K562 (cell line): ENCODE measurements around the gene DIP2B. TPM values are rescaled to one million over a fixed set of nuclear protein-coding genes. Genes with fewer than 3 reads are reported as not detected.
A peak's percentile ranks its signal among the peaks of the same experiment; 100 is the strongest.

Experiments used
- ATAC-seq: fragments of 200-7000 bp; cut with Tn5 transposase; 3 replicates; pipeline ENCODE4 v1.9.1; 2020; ENCODE audit warnings: moderate library complexity
- BruUV-seq: library from RNA; stranded (reverse); fragments of 400-500 nt; replicated peaks from 2 replicates; lab custom pipeline; 2021; lab: Mats Ljungman, UMichigan
- CTCF ChIA-PET: fragments of 300-600 bp; formaldehyde crosslinking; extraction: SDS; loops from one replicate; lab custom pipeline; 2021; ENCODE audit warnings: low intra/inter-chr PET ratio; lab: Yijun Ruan, JAX
- POLR2A ChIA-PET: fragments of 300-600, 350-650 bp; sonication (Branson Sonifier 250); formaldehyde crosslinking; extraction: SDS; loops from one replicate; lab custom pipeline; 2021; ENCODE audit warnings: antibody characterized with exemption, inconsistent platforms; lab: Yijun Ruan, JAX
- DNase-seq, 4 experiments: peaks; one replicate each; pipeline versions ENCODE4 v3.0.0 to v3.0.0-alpha.2; 2011 to 2018; ENCODE audit warnings: low spot score in 3 of 4, mixed read lengths in 3 of 4; ENCODE audit errors: extremely low read depth in 1 of 4
- FAIRE-seq: peaks from 2 replicates; lab custom pipeline; 2011; peaks lifted over from hg19 to GRCh38; lab: Jason Lieb, UNC
- H2AFZ ChIP-seq: 2 replicates; pipeline ENCODE4 v1.6.0; 2011; ENCODE audit warnings: low read depth, low read length, control low read depth, inconsistent platforms
- H3K27ac ChIP-seq: fragments of 200-600 bp; 3 replicates; pipeline ENCODE4 v1.8.0; 2011; ENCODE audit warnings: low read depth, mild to moderate bottlenecking, control low read depth, inconsistent platforms, low read length, moderate library complexity, mixed read lengths; ENCODE audit errors: extremely low read depth
- H3K27me3 ChIP-seq, 2 experiments: fragments of 300-600 bp in 1 of 2; 2 replicates in 1 of 2; 3 replicates in 1 of 2; pipeline versions ENCODE4 v1.6.0 to v1.8.0; 2011; ENCODE audit warnings: inconsistent platforms in 2 of 2, low read length in 2 of 2, mild to moderate bottlenecking in 1 of 2, mixed read lengths in 1 of 2, moderate library complexity in 1 of 2; ENCODE audit not compliant: control insufficient read depth in 2 of 2, insufficient read depth in 2 of 2
- H3K36me3 ChIP-seq: fragments of 300-600 bp; 3 replicates; pipeline ENCODE4 v1.8.0; 2011; ENCODE audit warnings: mild to moderate bottlenecking, low read length, inconsistent platforms; ENCODE audit not compliant: control insufficient read depth, insufficient read depth
- H3K4me1 ChIP-seq, 2 experiments: fragments of 200-600 bp in 1 of 2; replicated peaks in 1 of 2; 2 replicates in 1 of 2; 3 replicates in 1 of 2; pipeline versions ENCODE4 v1.5.1 to v1.8.0; 2011; ENCODE audit warnings: inconsistent platforms in 2 of 2, low read length in 2 of 2, mild to moderate bottlenecking in 1 of 2, mixed read lengths in 1 of 2, moderate library complexity in 1 of 2; ENCODE audit not compliant: control insufficient read depth in 2 of 2, insufficient read depth in 2 of 2
- H3K4me2 ChIP-seq: 2 replicates; pipeline ENCODE4 v1.6.1; 2011; ENCODE audit warnings: low read length, control low read depth, inconsistent platforms, mixed read lengths; ENCODE audit not compliant: insufficient read depth
- H3K4me3 ChIP-seq: fragments of 200-600 bp; sonication (generic), shearing (Covaris generic); 2 replicates; pipeline ENCODE4 v1.5.1; 2016; ENCODE audit warnings: control low read depth, inconsistent platforms
- H3K79me2 ChIP-seq: fragments of 200-600 bp; 3 replicates; pipeline ENCODE4 v1.8.0; 2011; ENCODE audit warnings: low read length, inconsistent platforms; ENCODE audit not compliant: control insufficient read depth, insufficient read depth
- H3K9ac ChIP-seq, 2 experiments: 2 replicates each; pipeline versions ENCODE4 v1.6.0 to v1.6.1; 2011; ENCODE audit warnings: low read depth in 2 of 2, low read length in 2 of 2, control low read depth in 1 of 2, inconsistent platforms in 1 of 2, mild to moderate bottlenecking in 1 of 2, mixed read lengths in 1 of 2; ENCODE audit not compliant: insufficient read depth in 1 of 2
- H3K9me1 ChIP-seq: one replicate; pipeline ENCODE4 v1.6.0; 2011; ENCODE audit warnings: inconsistent platforms, mild to moderate bottlenecking, low read length, moderate library complexity; ENCODE audit not compliant: control insufficient read depth, insufficient read depth
- H3K9me3 ChIP-seq: replicated peaks from 2 replicates; pipeline ENCODE4 v1.5.1; 2011; ENCODE audit warnings: low read depth, low read length, inconsistent platforms; ENCODE audit not compliant: control insufficient read depth, insufficient read depth
- H4K20me1 ChIP-seq: replicated peaks from 2 replicates; pipeline ENCODE4 v1.6.1; 2011; ENCODE audit warnings: low read length, inconsistent platforms, mixed read lengths; ENCODE audit not compliant: control insufficient read depth, insufficient read depth
- WGBS: fragments of 100-300 bp; shearing (Covaris generic); methylation state at CpG from one replicate; pipeline ENCODE4 v1.1.6; 2016; ENCODE audit warnings: low coverage, mixed read lengths; ENCODE audit not compliant: insufficient coverage; ENCODE audit errors: missing lambda C conversion rate; 5-methylcytosine and 5-hydroxymethylcytosine counted together
- in situ Hi-C: fragments of 300-500 bp; cut with MboI; formaldehyde crosslinking; loops from 4 replicates; pipeline ENCODE4 v1.15.0; 2018; ENCODE audit warnings: inconsistent platforms, mixed read lengths
- intact Hi-C: fragments of 100-400 bp; cut with micrococcal nuclease; formaldehyde crosslinking; loops from 2 replicates; pipeline ENCODE4 v1.14.2; 2022
- polyA plus RNA-seq, 8 experiments: library from polyadenylated mRNA; depleted of rRNA in 4 of 8; stranded (reverse) in 5 of 8; unstranded in 3 of 8; fragments of >200 nt; fragmentation: Nextera tagmentation in 2 of 8; fragmentation: Illumina TruSeq in 1 of 8; extraction: Ambion mirVana in 2 of 8; extraction: Trizol in 1 of 8; gene quantifications; 2 replicates each; pipeline versions ENCODE4 v1.2.1 to v1.2.3, GENCODE V29; 2011 to 2014; ENCODE audit warnings: inconsistent platforms in 1 of 8, missing spikeins in 1 of 8
- total RNA-seq, 7 experiments: library from RNA; depleted of rRNA in 6 of 7; stranded (reverse); fragments of >200 nt in 6 of 7; fragmentation: Illumina TruSeq in 2 of 7; extraction: Trizol in 2 of 7; gene quantifications; 2 replicates each; pipeline versions ENCODE4 v1.2.1 to v1.2.3, GENCODE V29; 2011 to 2021; ENCODE audit warnings: low replicate concordance in 1 of 7
- TF ChIP-seq, protein P1 (sequence below), 2 experiments: fragments of 450-650 bp; formaldehyde crosslinking in 1 of 2; IDR thresholded peaks; 2 replicates each; pipeline versions ENCODE4 v1.4.0 to v1.6.1; 2014 to 2020; ENCODE audit warnings: mild to moderate bottlenecking in 2 of 2, borderline replicate concordance in 1 of 2, low read depth in 1 of 2

Gene DIP2B
- total and polyA plus RNA-seq, 9 of the 15 experiments (the other 6 are each of a cell fraction or from before 2014, with no cell fraction given) = 4.6 to 26.1 (median 18.8) TPM

DNA sequence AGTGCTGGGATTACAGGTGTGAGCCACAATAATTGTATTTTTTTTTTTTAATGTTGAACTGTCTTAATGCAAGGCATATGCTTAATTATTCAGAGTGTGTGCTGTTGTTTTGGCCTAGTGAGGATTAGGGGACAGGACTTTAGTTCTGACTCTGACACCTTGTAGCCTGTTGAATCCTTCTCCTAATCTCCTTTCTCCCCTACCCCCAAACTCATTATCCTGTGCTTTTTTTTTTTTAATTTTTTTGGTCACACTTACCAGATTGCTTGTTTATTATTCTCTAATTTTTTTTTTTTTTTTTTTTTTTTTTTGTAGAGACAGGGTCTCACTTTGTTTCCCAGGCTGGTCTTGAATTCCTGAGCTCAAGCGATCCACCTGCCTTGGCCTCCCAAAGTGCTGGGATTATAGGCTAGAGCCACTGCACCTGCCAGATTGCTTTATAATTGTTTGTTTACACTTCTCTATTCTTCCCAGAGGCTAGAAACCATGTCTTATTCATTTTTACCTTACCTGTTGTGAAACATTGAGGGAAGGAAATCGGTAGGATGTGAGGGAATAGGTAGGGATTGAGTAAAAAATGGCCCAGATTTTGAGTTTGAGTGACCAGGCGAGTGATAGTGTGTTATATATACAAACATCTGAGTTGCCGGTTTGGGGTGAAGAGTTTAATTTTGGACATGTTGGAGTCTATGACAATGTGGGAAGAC, 32.2 kb downstream of the DIP2B start:
- in situ Hi-C loops = no loop called here
- peaks cover 7% of the 10 kb centered on the region; the same call in 1 of the 3 replicates for H3K36me3 ChIP-seq
- no peaks in the 10 kb centered on the region for H3K9me1 ChIP-seq
- WGBS = 75% methylated on average over 4 of the region's 4 CpGs
- H3K4me3 ChIP-seq = no peak overlapping the region
- peaks cover 55% of the 10 kb centered on the region for H3K79me2 ChIP-seq
- FAIRE-seq (no peak), DNase-seq (no peak), ATAC-seq (no peak)
- no peak overlapping the region for H2AFZ ChIP-seq
- H4K20me1 ChIP-seq = no peaks in the 10 kb centered on the region
- no peaks in the 10 kb centered on the region for H3K9me3 ChIP-seq
- no peaks in the 10 kb centered on the region for H3K27me3 ChIP-seq
- H3K9ac ChIP-seq = no peak overlapping the region
- TF ChIP-seq, protein P1, sequence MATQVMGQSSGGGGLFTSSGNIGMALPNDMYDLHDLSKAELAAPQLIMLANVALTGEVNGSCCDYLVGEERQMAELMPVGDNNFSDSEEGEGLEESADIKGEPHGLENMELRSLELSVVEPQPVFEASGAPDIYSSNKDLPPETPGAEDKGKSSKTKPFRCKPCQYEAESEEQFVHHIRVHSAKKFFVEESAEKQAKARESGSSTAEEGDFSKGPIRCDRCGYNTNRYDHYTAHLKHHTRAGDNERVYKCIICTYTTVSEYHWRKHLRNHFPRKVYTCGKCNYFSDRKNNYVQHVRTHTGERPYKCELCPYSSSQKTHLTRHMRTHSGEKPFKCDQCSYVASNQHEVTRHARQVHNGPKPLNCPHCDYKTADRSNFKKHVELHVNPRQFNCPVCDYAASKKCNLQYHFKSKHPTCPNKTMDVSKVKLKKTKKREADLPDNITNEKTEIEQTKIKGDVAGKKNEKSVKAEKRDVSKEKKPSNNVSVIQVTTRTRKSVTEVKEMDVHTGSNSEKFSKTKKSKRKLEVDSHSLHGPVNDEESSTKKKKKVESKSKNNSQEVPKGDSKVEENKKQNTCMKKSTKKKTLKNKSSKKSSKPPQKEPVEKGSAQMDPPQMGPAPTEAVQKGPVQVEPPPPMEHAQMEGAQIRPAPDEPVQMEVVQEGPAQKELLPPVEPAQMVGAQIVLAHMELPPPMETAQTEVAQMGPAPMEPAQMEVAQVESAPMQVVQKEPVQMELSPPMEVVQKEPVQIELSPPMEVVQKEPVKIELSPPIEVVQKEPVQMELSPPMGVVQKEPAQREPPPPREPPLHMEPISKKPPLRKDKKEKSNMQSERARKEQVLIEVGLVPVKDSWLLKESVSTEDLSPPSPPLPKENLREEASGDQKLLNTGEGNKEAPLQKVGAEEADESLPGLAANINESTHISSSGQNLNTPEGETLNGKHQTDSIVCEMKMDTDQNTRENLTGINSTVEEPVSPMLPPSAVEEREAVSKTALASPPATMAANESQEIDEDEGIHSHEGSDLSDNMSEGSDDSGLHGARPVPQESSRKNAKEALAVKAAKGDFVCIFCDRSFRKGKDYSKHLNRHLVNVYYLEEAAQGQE (IDR thresholded peaks at IDR 0.05; ENCODE audit: borderline replicate concordance) = no peak
- TF ChIP-seq, protein P1 (CRISPR knock-in tag; IDR thresholded peaks at IDR 0.05; ENCODE audit: low read depth) = no peak
- TF ChIP-seq, all 486 proteins: peak for 0
- CTCF ChIA-PET = no interaction called here
- Histone ChIP-seq H3K4me1 (peaks cover 9 to 30% of the 10 kb centered on the region in 2 experiments; a peak in 3 of 5 replicates), H3K27ac (peak overlapping the region; percentile 2; the same call in 1 of the 3 replicates), H3K4me2 (no peak overlapping the region; the same call in 1 of the 2 replicates)
- intact Hi-C loops = no loop called here
- POLR2A ChIA-PET = interaction anchor here (0.6 to 2.2 kb wide), 4 partner anchors 11 to 50 kb away, joined by 3 to 9 read pairs (median 4); partner anchors contain the start of gene DIP2B
- no TSS peak for BruUV-seq
